SK-N-SH treated with all-trans-retinoic acid at 6 μM for 48 hours (cell line): ENCODE results near the gene PASK.

Experiments
- GLIS3 ChIP-seq: fragments of 250-450 bp; sonication (Bioruptor Pico); IDR thresholded peaks from 2 replicates; pipeline ENCODE4 v1.5.0; 2020; ENCODE audit warnings: mild to moderate bottlenecking, moderate library complexity
- TF ChIP-seq, protein P1 (sequence below): fragments of 250-450 bp; sonication (Bioruptor Pico); IDR thresholded peaks from 2 replicates; pipeline ENCODE4 v1.5.1; 2020; ENCODE audit warnings: low read depth, mild to moderate bottlenecking, moderate library complexity

DNA sequence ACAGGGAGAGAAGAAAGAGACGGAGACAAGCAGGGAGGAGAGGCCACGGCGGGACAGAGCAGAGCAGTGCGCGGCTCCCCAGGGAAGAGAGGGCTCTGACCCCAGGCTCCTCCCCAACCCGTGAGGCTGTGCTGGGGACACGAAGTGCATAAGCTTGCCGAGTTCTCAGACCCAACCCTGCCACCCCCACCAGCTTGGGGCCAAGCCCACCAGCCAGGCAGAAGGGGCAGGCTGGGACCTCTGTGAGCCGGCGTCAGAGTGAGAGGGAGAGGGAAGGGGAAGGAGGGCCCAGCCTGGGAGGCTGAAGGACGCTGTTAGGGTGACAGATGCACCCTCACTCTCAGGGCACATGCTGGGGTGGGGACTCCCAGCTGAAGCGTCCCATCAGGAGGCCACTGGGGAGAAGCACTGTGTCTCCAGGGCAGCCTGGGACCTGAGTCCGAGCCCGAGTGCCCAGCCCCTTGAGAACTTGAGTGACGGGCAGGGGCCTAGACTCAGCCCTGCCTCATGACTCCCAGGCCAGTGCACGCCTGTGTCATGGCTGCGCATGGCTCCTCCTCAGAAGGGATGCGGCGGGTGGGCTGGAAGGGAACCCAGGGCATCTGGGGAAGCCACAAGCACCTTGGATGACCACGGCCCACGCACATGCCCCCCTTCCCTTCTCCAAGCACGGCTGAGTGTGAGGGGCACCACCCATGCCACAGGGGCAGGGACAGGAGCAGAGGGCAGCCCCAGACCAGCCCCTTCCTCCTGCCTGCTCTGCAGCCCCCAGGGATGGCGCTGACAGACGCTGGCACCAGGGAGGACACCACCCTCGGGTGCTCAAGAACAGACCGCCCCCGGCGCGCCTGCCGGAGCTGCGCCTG is 78.2 kb downstream of the PASK start:
- no peak for TF ChIP-seq GLIS3 (CRISPR knock-in tag)
- TF ChIP-seq, protein P1, sequence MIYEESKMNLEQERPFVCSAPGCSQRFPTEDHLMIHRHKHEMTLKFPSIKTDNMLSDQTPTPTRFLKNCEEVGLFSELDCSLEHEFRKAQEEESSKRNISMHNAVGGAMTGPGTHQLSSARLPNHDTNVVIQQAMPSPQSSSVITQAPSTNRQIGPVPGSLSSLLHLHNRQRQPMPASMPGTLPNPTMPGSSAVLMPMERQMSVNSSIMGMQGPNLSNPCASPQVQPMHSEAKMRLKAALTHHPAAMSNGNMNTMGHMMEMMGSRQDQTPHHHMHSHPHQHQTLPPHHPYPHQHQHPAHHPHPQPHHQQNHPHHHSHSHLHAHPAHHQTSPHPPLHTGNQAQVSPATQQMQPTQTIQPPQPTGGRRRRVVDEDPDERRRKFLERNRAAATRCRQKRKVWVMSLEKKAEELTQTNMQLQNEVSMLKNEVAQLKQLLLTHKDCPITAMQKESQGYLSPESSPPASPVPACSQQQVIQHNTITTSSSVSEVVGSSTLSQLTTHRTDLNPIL (CRISPR knock-in tag): no peak
